Measurements from ENCODE around the gene SPRYD3.

DNA sequence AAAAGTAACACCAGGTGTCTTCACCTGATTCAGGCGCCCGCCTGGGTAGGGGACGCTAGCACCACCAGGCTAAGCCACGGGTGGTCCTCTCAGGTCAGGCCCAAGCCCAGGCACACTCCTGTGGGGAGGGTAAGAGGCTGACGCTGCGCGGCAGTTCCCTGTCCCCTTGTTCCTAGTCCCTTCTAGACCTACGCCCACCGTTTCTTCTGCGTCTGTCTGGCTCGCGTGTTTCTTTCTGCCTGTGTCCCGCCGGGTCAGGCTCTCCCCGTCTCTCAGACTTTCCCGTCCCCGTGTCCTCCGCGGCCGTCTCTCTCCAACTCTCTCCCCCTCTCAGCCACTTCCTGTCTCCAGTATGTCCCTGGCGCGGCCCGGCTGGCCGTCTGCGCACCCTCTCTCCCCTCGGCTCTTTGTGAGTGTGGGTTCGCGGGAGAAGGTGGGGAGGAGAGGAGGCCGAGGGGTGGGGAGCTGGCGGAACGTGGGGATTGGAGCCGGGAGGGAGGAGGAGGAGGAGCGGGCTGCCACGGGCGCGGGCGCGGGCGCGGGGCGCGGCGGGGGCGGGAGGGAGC, 32.5 kb downstream of the SPRYD3 start:
- TF ChIP-seq, protein P1, sequence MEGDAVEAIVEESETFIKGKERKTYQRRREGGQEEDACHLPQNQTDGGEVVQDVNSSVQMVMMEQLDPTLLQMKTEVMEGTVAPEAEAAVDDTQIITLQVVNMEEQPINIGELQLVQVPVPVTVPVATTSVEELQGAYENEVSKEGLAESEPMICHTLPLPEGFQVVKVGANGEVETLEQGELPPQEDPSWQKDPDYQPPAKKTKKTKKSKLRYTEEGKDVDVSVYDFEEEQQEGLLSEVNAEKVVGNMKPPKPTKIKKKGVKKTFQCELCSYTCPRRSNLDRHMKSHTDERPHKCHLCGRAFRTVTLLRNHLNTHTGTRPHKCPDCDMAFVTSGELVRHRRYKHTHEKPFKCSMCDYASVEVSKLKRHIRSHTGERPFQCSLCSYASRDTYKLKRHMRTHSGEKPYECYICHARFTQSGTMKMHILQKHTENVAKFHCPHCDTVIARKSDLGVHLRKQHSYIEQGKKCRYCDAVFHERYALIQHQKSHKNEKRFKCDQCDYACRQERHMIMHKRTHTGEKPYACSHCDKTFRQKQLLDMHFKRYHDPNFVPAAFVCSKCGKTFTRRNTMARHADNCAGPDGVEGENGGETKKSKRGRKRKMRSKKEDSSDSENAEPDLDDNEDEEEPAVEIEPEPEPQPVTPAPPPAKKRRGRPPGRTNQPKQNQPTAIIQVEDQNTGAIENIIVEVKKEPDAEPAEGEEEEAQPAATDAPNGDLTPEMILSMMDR (IDR thresholded peaks at IDR 0.05; ENCODE audit: low read depth, low read length) = no peak
- TF ChIP-seq EZH2phosphoT487 (IDR thresholded peaks at IDR 0.05; ENCODE audit: low read depth) = no peak
